ENCODE results near the gene BPIFB6.

The BPIFB6 gene

GRCh38 chr20:33026072-33026778, 5.2 kb upstream of the BPIFB6 start:
- in situ Hi-C loops (cut with HindIII; ENCODE audit: low sequenced_read_pairs) = no loop called here
- no peak for TF ChIP-seq CTCF (IDR thresholded peaks at IDR 0.05; ENCODE audit: low read depth, low read length)
- H3K4me3 ChIP-seq (ENCODE audit: low read depth, low read length) = no peak overlapping the region
- DNase-seq (ENCODE audit: low read depth, low spot score) = no peak

GRCh38 chr20:33026779-33027759, 4.4 kb upstream of the BPIFB6 start:
- no peak for DNase-seq (ENCODE audit: low read depth, low spot score)
- TF ChIP-seq CTCF (IDR thresholded peaks at IDR 0.05; ENCODE audit: low read depth, low read length) = no peak
- in situ Hi-C loops (cut with HindIII; ENCODE audit: low sequenced_read_pairs) = no loop called here
- H3K4me3 ChIP-seq (ENCODE audit: low read depth, low read length) = no peak overlapping the region

GRCh38 chr20:33027769-33028751, 3.4 kb upstream of the BPIFB6 start:
- in situ Hi-C loops (cut with HindIII; ENCODE audit: low sequenced_read_pairs) = no loop called here
- no peak for TF ChIP-seq CTCF (IDR thresholded peaks at IDR 0.05; ENCODE audit: low read depth, low read length)
- H3K4me3 ChIP-seq (ENCODE audit: low read depth, low read length) = no peak overlapping the region
- no peak for DNase-seq (ENCODE audit: low read depth, low spot score)

- in situ Hi-C loops (cut with HindIII; ENCODE audit: low sequenced_read_pairs) = no loop called here
- no peak overlapping the region for H3K4me3 ChIP-seq (ENCODE audit: low read depth, low read length)
- no peak for TF ChIP-seq CTCF (IDR thresholded peaks at IDR 0.05; ENCODE audit: low read depth, low read length)
- DNase-seq (ENCODE audit: low read depth, low spot score) = no peak
These were observed 2.6 kb upstream of the BPIFB6 start for GRCh38 chr20:33028875-33029274.

GRCh38 chr20:33030076-33030475, 1.4 kb upstream of the BPIFB6 start:
- in situ Hi-C loops (cut with HindIII; ENCODE audit: low sequenced_read_pairs) = no loop called here
- no peak for DNase-seq (ENCODE audit: low read depth, low spot score)
- no peak overlapping the region for H3K4me3 ChIP-seq (ENCODE audit: low read depth, low read length)
- no peak for TF ChIP-seq CTCF (IDR thresholded peaks at IDR 0.05; ENCODE audit: low read depth, low read length)

- H3K4me3 ChIP-seq (ENCODE audit: low read depth, low read length) = no peak overlapping the region
- no peak for DNase-seq (ENCODE audit: low read depth, low spot score)
- in situ Hi-C loops (cut with HindIII; ENCODE audit: low sequenced_read_pairs) = no loop called here
- no peak for TF ChIP-seq CTCF (IDR thresholded peaks at IDR 0.05; ENCODE audit: low read depth, low read length)
These were observed 879 bp upstream of the BPIFB6 start for GRCh38 chr20:33030569-33030968.
